Cardiac fibroblast (primary cell): ENCODE data around the gene KLF9.
"Not testable (repeated sequence)": the region's sequence is repeated elsewhere in the genome, so short reads cannot be mapped to it uniquely, and the experiment has no call there.

Experiments
- DNase-seq, 2 donors: peaks; one replicate each; pipeline versions ENCODE4 v3.0.0 to v3.0.0-alpha.2; 2010; ENCODE audit warnings: low read depth in 2 of 2
- H3K4me3 ChIP-seq, 2 donors: replicated peaks in 1 of 2; 1 replicate in 1 of 2; 2 replicates in 1 of 2; pipeline ENCODE4 v1.5.1; 2011; ENCODE audit warnings: low read depth in 2 of 2, low read length in 2 of 2, mild to moderate bottlenecking in 2 of 2, moderate library complexity in 1 of 2
- TF ChIP-seq, protein P1 (sequence below): IDR thresholded peaks from one replicate; pipeline ENCODE4 v1.5.1; 2011; ENCODE audit warnings: low read depth, mild to moderate bottlenecking, low read length, inconsistent platforms

Gene KLF9

DNA sequence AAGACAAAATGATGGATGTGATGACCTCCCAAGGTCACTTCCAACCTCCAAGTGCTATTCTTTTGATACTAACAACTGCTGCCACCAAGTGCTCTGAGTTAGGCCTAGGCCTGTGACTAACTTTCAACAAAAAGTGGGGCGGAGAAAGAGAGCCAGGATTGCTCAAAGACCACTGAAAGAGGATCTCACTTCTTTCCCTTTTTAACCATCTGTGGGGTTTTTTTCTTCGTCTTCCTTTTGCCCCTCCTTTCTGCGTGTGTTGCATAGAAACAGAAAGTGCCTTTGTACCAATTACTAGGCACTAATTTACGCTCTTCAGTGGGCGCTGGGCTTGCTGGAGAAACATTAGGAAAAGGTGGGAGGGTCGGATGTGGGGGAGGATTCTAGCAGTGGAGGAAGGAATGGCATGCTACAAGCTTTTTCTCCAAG is 8.0 kb downstream of the KLF9 start:
- H3K4me3 ChIP-seq: peak overlapping the region in 1 of 2 donors; percentile 1
- TF ChIP-seq, protein P1, sequence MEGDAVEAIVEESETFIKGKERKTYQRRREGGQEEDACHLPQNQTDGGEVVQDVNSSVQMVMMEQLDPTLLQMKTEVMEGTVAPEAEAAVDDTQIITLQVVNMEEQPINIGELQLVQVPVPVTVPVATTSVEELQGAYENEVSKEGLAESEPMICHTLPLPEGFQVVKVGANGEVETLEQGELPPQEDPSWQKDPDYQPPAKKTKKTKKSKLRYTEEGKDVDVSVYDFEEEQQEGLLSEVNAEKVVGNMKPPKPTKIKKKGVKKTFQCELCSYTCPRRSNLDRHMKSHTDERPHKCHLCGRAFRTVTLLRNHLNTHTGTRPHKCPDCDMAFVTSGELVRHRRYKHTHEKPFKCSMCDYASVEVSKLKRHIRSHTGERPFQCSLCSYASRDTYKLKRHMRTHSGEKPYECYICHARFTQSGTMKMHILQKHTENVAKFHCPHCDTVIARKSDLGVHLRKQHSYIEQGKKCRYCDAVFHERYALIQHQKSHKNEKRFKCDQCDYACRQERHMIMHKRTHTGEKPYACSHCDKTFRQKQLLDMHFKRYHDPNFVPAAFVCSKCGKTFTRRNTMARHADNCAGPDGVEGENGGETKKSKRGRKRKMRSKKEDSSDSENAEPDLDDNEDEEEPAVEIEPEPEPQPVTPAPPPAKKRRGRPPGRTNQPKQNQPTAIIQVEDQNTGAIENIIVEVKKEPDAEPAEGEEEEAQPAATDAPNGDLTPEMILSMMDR: no peak
- peak; percentile 63 to 67 for DNase-seq

DNA sequence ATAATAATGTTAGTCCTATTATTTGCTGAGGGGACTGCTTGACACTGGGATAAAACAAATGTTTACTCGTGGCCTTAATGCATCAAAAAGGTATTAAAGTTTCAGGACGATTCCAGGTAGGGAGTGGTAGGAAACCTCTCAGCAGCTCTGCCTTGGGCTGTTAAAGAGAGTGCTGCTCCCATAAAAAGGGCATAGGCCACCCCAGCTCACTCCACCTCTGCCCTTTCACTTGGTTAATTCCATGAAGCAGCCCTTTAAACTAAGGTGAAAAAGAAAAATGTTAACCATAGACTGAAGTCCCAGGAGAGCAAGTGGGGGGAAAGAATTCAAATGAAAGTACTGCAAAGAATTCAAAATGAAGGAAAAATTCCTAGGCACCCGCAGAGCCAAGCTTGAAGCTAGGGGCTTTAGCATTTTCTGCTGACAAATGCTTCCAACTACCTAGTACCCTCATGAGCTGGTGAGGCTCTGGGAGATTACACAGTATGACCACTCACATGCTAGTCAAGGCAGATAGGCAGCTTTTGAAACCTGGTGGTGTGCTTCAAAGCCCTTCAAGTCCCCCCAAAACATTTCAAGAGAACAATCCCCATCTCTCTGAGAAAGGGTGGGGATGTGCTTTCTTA is 8.5 kb downstream of the KLF9 start:
- H3K4me3 ChIP-seq: no peak overlapping the region
- TF ChIP-seq, protein P1: no peak
- DNase-seq: peak in 1 of 2 donors; percentile 42

DNA sequence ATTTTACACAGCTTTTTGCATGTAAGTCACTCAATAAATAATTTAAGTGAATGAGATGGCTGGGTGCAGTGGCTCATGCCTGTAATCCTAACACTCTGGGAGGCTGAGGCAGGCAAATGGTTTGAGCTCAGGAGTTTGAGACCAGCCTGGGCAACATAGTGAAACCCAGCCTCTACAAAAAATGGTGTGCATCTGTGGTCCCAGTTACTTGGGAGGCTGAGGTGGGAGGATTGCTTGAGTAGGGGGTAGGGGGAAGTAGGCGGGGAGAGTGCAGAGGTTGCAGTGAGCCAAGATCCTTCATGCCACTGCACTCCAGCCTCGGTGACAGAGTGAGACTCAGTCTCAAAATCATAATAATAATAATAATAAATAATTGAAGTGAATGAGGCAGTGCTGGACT is 10.2 kb downstream of the KLF9 start:
- DNase-seq: no peak
- no peak overlapping the region for H3K4me3 ChIP-seq
- TF ChIP-seq, protein P1: no peak

DNA sequence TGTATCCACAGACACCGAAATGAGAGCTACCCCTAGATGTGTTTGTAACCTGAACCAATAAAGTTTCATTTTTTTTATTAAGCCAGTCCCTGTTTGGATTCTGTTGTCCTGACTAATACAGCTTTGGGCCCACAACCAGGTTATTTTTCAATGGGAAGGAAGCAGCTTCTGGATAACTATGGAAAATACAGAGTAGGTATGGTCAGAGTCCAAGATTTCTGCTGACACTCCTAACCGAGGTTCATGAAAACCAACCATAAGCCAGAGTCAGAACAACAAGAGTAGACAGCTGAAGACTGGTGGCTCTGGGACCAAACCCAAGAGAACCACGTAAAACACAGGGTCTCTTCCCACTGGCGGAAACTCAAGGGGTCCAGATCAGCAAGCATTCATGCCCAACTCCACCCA is 10.8 kb downstream of the KLF9 start:
- H3K4me3 ChIP-seq: no peak overlapping the region
- peak in 1 of 2 donors; percentile 42 for DNase-seq
- TF ChIP-seq, protein P1: no peak

DNA sequence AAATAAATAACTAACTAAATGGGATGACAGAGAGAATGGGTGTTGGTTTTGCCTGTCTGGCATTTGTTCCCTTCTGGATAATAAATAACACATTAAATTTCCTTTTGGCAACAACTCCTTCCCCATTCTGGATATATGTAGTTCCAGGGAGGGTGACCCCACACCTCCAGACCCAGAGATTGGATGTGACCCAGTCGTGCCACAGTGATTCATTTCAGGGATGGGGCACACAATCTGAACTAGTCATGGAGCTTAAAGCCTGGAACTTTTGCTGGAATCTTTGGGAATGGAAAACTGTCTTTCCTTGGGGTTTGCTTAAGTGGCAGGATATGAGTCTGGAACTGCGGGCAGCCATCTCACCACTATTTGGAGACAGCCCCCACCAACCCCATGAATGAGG is 11.3 kb downstream of the KLF9 start:
- TF ChIP-seq, protein P1: no peak
- no peak overlapping the region for H3K4me3 ChIP-seq
- no peak for DNase-seq

DNA sequence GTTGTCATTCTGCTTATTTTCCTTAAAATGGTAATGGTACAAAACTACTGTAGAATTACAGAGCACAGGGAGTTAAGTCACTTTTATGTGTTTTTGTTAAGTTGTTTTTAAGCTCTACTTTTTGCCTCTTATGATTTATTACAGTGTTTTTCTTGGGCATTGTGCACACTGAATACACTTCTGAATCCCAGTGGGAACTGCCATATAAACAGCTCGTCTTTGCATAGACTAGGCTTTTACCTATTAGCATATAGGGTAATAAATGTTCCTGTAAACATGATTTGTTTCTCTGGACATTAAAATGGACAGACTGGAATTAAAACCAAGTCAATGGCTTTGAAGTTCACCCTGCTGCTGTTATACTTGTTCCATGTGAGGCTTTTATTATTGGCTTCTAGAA is 12.2 kb downstream of the KLF9 start:
- TF ChIP-seq, protein P1: no peak
- H3K4me3 ChIP-seq: no peak overlapping the region
- no peak for DNase-seq

DNA sequence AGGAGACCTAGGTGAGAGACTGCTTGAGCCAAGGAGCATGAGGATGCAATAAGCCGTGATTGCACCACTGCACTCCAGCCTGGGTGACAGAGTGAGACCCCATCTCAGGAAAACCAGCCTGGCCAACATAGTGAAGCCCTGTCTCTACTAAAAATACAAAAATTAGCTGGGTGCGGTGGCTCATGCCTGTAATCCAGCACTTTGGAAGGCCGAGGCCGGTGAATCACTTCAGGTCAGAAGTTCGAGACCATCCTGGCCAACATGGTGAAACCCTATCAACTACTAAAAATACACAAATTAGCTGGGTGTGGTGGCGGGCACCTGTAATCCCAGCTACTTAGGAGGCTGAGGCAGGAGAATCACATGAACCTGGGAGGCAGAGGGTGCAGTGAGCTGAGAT is 13.2 kb downstream of the KLF9 start:
- DNase-seq, H3K4me3 ChIP-seq: not testable (repeated sequence)
